Neural cell (in vitro differentiated cells): ENCODE data around the gene STUM. TPM values are rescaled to one million over a fixed set of nuclear protein-coding genes. Genes with fewer than 3 reads are reported as not detected.

Source experiments
- H2AFZ ChIP-seq: fragments of 200-600, 300-800 bp; sonication (generic), shearing (Covaris generic); 2 replicates; pipeline ENCODE4 v1.6.0; 2014; ENCODE audit warnings: low read depth, mild to moderate bottlenecking, antibody characterized with exemption, low read length, moderate library complexity
- H3F3A ChIP-seq: fragments of 200-600 bp; shearing (Covaris generic); 2 replicates; pipeline ENCODE4 v1.6.1; 2016; ENCODE audit warnings: mild to moderate bottlenecking, moderate library complexity, mixed read lengths, antibody characterized with exemption, low read length; ENCODE audit not compliant: insufficient read depth, poor library complexity, severe bottlenecking
- H3K27ac ChIP-seq: fragments of 200-600, 300-800 bp; sonication (generic), shearing (Covaris generic); 2 replicates; pipeline ENCODE4 v1.5.1; 2014; ENCODE audit warnings: mild to moderate bottlenecking, low read length, moderate library complexity
- H3K27me3 ChIP-seq: fragments of 300-800, 200-600 bp; sonication (generic), shearing (Covaris generic); 2 replicates; pipeline ENCODE4 v1.6.0; 2014; ENCODE audit warnings: mild to moderate bottlenecking, low read depth, low read length, moderate library complexity; ENCODE audit not compliant: insufficient read depth
- H3K36me3 ChIP-seq: fragments of 300-800, 200-600 bp; sonication (generic), shearing (Covaris generic); 2 replicates; pipeline ENCODE4 v1.5.1; 2014; ENCODE audit warnings: mild to moderate bottlenecking, antibody characterized with exemption, low read length, moderate library complexity; ENCODE audit not compliant: insufficient read depth
- H3K4me2 ChIP-seq: fragments of 300-800, 200-600 bp; sonication (generic), shearing (Covaris generic); 2 replicates; pipeline ENCODE4 v1.6.0; 2014; ENCODE audit warnings: mild to moderate bottlenecking, low read length
- H3K4me3 ChIP-seq: fragments of 300-800, 200-600 bp; sonication (generic), shearing (Covaris generic); 2 replicates; pipeline ENCODE4 v1.5.1; 2014; ENCODE audit warnings: mild to moderate bottlenecking, low read length, moderate library complexity
- H3K79me2 ChIP-seq: fragments of 200-600 bp; shearing (Covaris generic); replicated peaks from 2 replicates; pipeline ENCODE4 v1.6.0; 2014; ENCODE audit warnings: mild to moderate bottlenecking, low read length, moderate library complexity; ENCODE audit not compliant: insufficient read depth
- H3K9ac ChIP-seq: fragments of 300-800, 200-600 bp; sonication (generic), shearing (Covaris generic); 2 replicates; pipeline ENCODE4 v1.6.1; 2016; ENCODE audit warnings: mild to moderate bottlenecking, low read length, mixed read lengths
- H3K9me2 ChIP-seq: fragments of 200-600 bp; shearing (Covaris generic); 2 replicates; pipeline ENCODE4 v1.6.1; 2016; ENCODE audit warnings: mild to moderate bottlenecking, low read length, mixed read lengths; ENCODE audit not compliant: insufficient read depth
- H3K9me3 ChIP-seq: fragments of 200-600, 300-800 bp; sonication (generic), shearing (Covaris generic); 2 replicates; pipeline ENCODE4 v1.6.1; 2016; ENCODE audit warnings: mild to moderate bottlenecking, mixed run types, low read length, moderate library complexity, mixed read lengths
- H4K20me1 ChIP-seq: fragments of 200-600 bp; shearing (Covaris generic); 2 replicates; pipeline ENCODE4 v1.6.1; 2016; ENCODE audit warnings: mild to moderate bottlenecking, mixed run types; ENCODE audit not compliant: insufficient read depth
- CTCF ChIP-seq: fragments of 450-650 bp; IDR thresholded peaks from 2 replicates; pipeline ENCODE4 v1.5.1; 2014; ENCODE audit warnings: antibody characterized with exemption, mild to moderate bottlenecking, moderate library complexity; ENCODE audit not compliant: poor library complexity, severe bottlenecking
- EP300 ChIP-seq: fragments of 450-650 bp; conservative IDR thresholded peaks from 2 replicates; pipeline ENCODE4 v1.6.1; 2014; ENCODE audit warnings: antibody characterized with exemption, mild to moderate bottlenecking, moderate library complexity; ENCODE audit not compliant: poor library complexity, severe bottlenecking
- EZH2 ChIP-seq: fragments of 200-600, 300-800 bp; shearing (Covaris generic), sonication (generic); IDR thresholded peaks from 2 replicates; pipeline ENCODE4 v1.6.1; 2014; ENCODE audit warnings: antibody characterized with exemption, low read length, borderline replicate concordance, mild to moderate bottlenecking; ENCODE audit not compliant: insufficient read depth, poor library complexity, severe bottlenecking
- MXI1 ChIP-seq: fragments of 450-650 bp; conservative IDR thresholded peaks from 2 replicates; pipeline ENCODE4 v1.6.1; 2014; ENCODE audit warnings: antibody characterized with exemption, mild to moderate bottlenecking; ENCODE audit not compliant: poor library complexity, severe bottlenecking
- POLR2AphosphoS5 ChIP-seq: IDR thresholded peaks from 2 replicates; pipeline ENCODE4 v1.6.1; 2012
- RAD21 ChIP-seq: fragments of 450-650 bp; conservative IDR thresholded peaks from 2 replicates; pipeline ENCODE4 v1.6.1; 2014; ENCODE audit warnings: antibody characterized with exemption, mild to moderate bottlenecking, moderate library complexity
- SMC3 ChIP-seq: fragments of 450-650 bp; conservative IDR thresholded peaks from 2 replicates; pipeline ENCODE4 v1.6.1; 2014; ENCODE audit warnings: antibody characterized with exemption, mild to moderate bottlenecking, moderate library complexity; ENCODE audit not compliant: poor library complexity
- TAF1 ChIP-seq: IDR thresholded peaks from 2 replicates; pipeline ENCODE4 v1.6.1; 2012; ENCODE audit warnings: low read depth
- polyA plus RNA-seq: library from polyadenylated mRNA; depleted of rRNA; stranded (reverse); fragments of >200 nt; gene quantifications from 2 replicates; pipeline ENCODE4 v1.2.3, GENCODE V29; 2014
- TF ChIP-seq, protein P1 (sequence below): IDR thresholded peaks from 2 replicates; pipeline ENCODE4 v1.6.1; 2012; ENCODE audit warnings: borderline replicate concordance

The STUM gene
- polyA plus RNA-seq, 1 donor from 2014 or later = 0.52 TPM

DNA sequence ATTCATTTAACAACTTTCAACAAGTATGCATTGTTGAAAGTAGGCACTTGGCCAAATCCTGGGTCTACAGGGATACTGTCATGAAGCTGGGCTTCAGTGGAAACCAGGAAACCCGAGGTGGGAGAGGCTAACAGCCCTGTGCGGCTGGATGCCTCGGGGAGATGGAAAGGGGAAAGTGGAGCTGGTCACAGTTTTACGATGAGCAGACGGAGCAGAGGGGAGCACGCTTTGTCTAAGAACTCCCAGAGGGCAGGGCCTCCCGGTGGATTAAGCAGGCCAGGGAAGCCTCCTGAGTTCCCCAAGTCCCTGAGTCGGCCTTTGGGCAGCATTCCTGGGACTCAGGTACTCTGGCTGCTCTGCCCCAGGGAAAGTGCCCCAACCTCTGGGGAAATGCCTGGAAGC is 23.8 kb downstream of the STUM start:
- Histone ChIP-seq H3K9ac (no peak overlapping the region), H4K20me1 (no peaks in the 10 kb centered on the region)

DNA sequence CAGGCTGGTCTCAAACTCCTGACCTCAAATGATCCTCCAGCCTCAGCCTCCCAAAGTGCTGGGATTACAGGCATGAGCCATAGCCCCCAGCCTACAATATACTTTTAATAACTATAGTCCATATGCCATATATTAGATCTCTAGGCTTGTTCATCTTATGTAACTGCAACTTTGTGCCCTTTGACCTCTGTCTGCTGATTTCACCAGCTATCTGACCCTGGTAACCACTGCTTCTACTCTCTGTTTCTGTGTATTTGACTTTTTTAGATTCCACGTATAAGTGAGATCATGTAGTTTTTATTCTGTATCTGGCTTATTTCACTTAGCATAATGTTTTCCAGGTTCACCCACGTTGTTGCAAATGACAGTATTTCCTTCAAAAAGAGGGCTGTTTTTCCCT is 25.5 kb downstream of the STUM start:
- H2AFZ ChIP-seq = no peak overlapping the region
- H3K27me3 ChIP-seq = no peaks in the 10 kb centered on the region
- no peaks in the 10 kb centered on the region for H3F3A ChIP-seq
- no peak overlapping the region for H3K4me2 ChIP-seq
- TF ChIP-seq POLR2AphosphoS5 = no peak
- no peak for TF ChIP-seq RAD21
- TF ChIP-seq SMC3 = no peak
- TF ChIP-seq CTCF = no peak
- TF ChIP-seq, protein P1, sequence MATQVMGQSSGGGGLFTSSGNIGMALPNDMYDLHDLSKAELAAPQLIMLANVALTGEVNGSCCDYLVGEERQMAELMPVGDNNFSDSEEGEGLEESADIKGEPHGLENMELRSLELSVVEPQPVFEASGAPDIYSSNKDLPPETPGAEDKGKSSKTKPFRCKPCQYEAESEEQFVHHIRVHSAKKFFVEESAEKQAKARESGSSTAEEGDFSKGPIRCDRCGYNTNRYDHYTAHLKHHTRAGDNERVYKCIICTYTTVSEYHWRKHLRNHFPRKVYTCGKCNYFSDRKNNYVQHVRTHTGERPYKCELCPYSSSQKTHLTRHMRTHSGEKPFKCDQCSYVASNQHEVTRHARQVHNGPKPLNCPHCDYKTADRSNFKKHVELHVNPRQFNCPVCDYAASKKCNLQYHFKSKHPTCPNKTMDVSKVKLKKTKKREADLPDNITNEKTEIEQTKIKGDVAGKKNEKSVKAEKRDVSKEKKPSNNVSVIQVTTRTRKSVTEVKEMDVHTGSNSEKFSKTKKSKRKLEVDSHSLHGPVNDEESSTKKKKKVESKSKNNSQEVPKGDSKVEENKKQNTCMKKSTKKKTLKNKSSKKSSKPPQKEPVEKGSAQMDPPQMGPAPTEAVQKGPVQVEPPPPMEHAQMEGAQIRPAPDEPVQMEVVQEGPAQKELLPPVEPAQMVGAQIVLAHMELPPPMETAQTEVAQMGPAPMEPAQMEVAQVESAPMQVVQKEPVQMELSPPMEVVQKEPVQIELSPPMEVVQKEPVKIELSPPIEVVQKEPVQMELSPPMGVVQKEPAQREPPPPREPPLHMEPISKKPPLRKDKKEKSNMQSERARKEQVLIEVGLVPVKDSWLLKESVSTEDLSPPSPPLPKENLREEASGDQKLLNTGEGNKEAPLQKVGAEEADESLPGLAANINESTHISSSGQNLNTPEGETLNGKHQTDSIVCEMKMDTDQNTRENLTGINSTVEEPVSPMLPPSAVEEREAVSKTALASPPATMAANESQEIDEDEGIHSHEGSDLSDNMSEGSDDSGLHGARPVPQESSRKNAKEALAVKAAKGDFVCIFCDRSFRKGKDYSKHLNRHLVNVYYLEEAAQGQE = no peak
- TF ChIP-seq MXI1 = no peak
- no peak for TF ChIP-seq EZH2
- no peaks in the 10 kb centered on the region for H3K9me3 ChIP-seq
- H4K20me1 ChIP-seq = no peaks in the 10 kb centered on the region
- no peaks in the 10 kb centered on the region for H3K36me3 ChIP-seq
- no peak overlapping the region for H3K9ac ChIP-seq
- no peak overlapping the region for H3K4me3 ChIP-seq
- no peaks in the 10 kb centered on the region for H3K9me2 ChIP-seq
- no peaks in the 10 kb centered on the region for H3K79me2 ChIP-seq
- H3K27ac ChIP-seq = no peak overlapping the region

More for the DNA sequence above, 23.8 kb downstream of the STUM start:
- H3K9me2 ChIP-seq = no peaks in the 10 kb centered on the region
- no peaks in the 10 kb centered on the region for H3K27me3 ChIP-seq
- no peak overlapping the region for H3K4me3 ChIP-seq
- H2AFZ ChIP-seq = no peak overlapping the region
- H3K9me3 ChIP-seq = no peaks in the 10 kb centered on the region
- H3K4me2 ChIP-seq = no peak overlapping the region
- no peak overlapping the region for H3K27ac ChIP-seq
- TF ChIP-seq MXI1 = no peak
- no peak for TF ChIP-seq RAD21
- no peak for TF ChIP-seq SMC3
- no peak for TF ChIP-seq EZH2
- TF ChIP-seq TAF1 = no peak
- TF ChIP-seq POLR2AphosphoS5 = no peak
- TF ChIP-seq CTCF = no peak
- TF ChIP-seq EP300 = no peak
- TF ChIP-seq, protein P1 = no peak
- no peaks in the 10 kb centered on the region for H3F3A ChIP-seq
- H3K36me3 ChIP-seq = no peaks in the 10 kb centered on the region
- H3K79me2 ChIP-seq = no peaks in the 10 kb centered on the region
